Measurements from ENCODE around the gene CPLANE1. TPM values are rescaled to one million over a fixed set of nuclear protein-coding genes. Genes with fewer than 3 reads are reported as not detected.
"Not testable (repeated sequence)": the region's sequence is repeated elsewhere in the genome, so short reads cannot be mapped to it uniquely, and the experiment has no call there.

Gene CPLANE1
- total RNA-seq, 1 experiment from 2014 or later: 21.9 TPM

- no TSS peak for BruUV-seq (replicated peaks)
- peaks cover 8% of the 10 kb centered on the region for H3K9me3 ChIP-seq (ENCODE audit: low read depth, low read length, poor library complexity, severe bottlenecking)
- CTCF ChIA-PET: no interaction called here
Measured at GRCh38 chr5:37103302-37103701, 145.9 kb downstream of the CPLANE1 start.

DNA sequence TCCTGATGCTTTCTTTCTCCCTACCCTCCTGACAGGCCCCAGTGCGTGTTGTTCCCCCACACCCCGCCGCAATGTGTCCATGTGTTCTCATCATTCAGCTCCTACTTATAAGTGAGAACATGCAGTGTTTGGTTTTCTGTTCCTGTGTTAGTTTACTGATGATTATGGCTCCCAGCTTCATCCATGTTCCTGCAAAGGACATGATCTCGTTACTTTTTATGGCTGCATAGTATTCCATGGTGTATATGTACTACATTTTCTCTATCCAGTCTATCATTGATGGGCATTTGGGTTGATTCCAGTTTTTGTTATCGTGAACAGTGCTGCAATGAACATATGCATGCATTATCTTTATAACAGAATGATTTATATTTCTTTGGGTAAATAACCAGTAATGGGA is 149.9 kb downstream of the CPLANE1 start:
- H3K4me3 ChIP-seq (ENCODE audit: low read depth, low read length, poor library complexity, severe bottlenecking); POLR2A ChIA-PET (ENCODE audit: low non-redundant PET); H3K27ac ChIP-seq (ENCODE audit: low read depth, low read length, poor library complexity, severe bottlenecking); H3K36me3 ChIP-seq (ENCODE audit: insufficient read depth, low read length, poor library complexity, severe bottlenecking); H3K27me3 ChIP-seq (replicated peaks; ENCODE audit: insufficient read depth, low read depth, low read length, poor library complexity); intact Hi-C loops (cut with micrococcal nuclease; ENCODE audit: unreplicated experiment); CTCF ChIA-PET; H3K9me3 ChIP-seq (ENCODE audit: low read depth, low read length, poor library complexity, severe bottlenecking); DNase-seq (ENCODE audit: low spot score); BruUV-seq (replicated peaks); H3K4me1 ChIP-seq (ENCODE audit: insufficient read depth, low read length, poor library complexity, severe bottlenecking): not testable (repeated sequence)

More at GRCh38 chr5:37103302-37103701, 145.9 kb downstream of the CPLANE1 start:
- no peaks in the 10 kb centered on the region for H3K27me3 ChIP-seq (replicated peaks; ENCODE audit: insufficient read depth, low read depth, low read length, poor library complexity)
- POLR2A ChIA-PET (ENCODE audit: low non-redundant PET): interaction anchor here (0.6 kb wide), 1 partner anchor 844 kb away, joined by 6 read pairs; no protein-coding TSS in a partner anchor
- TF ChIP-seq EZH2 (IDR thresholded peaks at IDR 0.05; ENCODE audit: borderline replicate concordance, low read depth, low read length, poor library complexity, severe bottlenecking): no peak
- TF ChIP-seq, protein P1, sequence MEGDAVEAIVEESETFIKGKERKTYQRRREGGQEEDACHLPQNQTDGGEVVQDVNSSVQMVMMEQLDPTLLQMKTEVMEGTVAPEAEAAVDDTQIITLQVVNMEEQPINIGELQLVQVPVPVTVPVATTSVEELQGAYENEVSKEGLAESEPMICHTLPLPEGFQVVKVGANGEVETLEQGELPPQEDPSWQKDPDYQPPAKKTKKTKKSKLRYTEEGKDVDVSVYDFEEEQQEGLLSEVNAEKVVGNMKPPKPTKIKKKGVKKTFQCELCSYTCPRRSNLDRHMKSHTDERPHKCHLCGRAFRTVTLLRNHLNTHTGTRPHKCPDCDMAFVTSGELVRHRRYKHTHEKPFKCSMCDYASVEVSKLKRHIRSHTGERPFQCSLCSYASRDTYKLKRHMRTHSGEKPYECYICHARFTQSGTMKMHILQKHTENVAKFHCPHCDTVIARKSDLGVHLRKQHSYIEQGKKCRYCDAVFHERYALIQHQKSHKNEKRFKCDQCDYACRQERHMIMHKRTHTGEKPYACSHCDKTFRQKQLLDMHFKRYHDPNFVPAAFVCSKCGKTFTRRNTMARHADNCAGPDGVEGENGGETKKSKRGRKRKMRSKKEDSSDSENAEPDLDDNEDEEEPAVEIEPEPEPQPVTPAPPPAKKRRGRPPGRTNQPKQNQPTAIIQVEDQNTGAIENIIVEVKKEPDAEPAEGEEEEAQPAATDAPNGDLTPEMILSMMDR (conservative IDR thresholded peaks at IDR 0.05; ENCODE audit: low read depth, low read length): no peak
- no peak overlapping the region for H3K4me3 ChIP-seq (ENCODE audit: low read depth, low read length, poor library complexity, severe bottlenecking)
- H3K36me3 ChIP-seq (ENCODE audit: insufficient read depth, low read length, poor library complexity, severe bottlenecking): no peaks in the 10 kb centered on the region
- H3K4me1 ChIP-seq (ENCODE audit: insufficient read depth, low read length, poor library complexity, severe bottlenecking): no peaks in the 10 kb centered on the region
- DNase-seq (ENCODE audit: low spot score): no peak
- no peak overlapping the region for H3K27ac ChIP-seq (ENCODE audit: low read depth, low read length, poor library complexity, severe bottlenecking)
- intact Hi-C loops (cut with micrococcal nuclease; ENCODE audit: unreplicated experiment): no loop called here

DNA sequence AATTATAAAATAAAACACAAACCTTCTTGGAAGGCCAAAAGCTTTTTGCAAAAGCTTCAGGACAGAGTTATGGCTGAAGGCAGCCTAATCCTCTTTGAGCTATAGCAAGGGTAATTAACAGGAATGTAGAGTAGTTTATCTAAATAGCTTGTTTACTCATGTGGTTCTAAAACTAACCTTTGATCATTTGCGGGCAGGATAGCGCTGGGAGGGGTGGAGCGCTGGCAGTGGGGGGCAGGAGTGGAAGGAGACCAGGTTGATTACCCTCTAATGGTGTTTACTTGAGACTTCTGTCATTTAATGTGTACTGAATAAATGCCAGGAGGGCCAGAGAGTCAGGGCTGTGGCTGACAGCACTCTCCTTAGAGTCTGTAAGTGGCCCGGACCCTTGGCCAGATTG is 155.4 kb downstream of the CPLANE1 start:
- H3K36me3 ChIP-seq (ENCODE audit: insufficient read depth, low read length, poor library complexity, severe bottlenecking); DNase-seq (ENCODE audit: low spot score); H3K27ac ChIP-seq (ENCODE audit: low read depth, low read length, poor library complexity, severe bottlenecking); H3K27me3 ChIP-seq (replicated peaks; ENCODE audit: insufficient read depth, low read depth, low read length, poor library complexity); CTCF ChIA-PET; H3K4me1 ChIP-seq (ENCODE audit: insufficient read depth, low read length, poor library complexity, severe bottlenecking); intact Hi-C loops (cut with micrococcal nuclease; ENCODE audit: unreplicated experiment); H3K9me3 ChIP-seq (ENCODE audit: low read depth, low read length, poor library complexity, severe bottlenecking); BruUV-seq (replicated peaks); H3K4me3 ChIP-seq (ENCODE audit: low read depth, low read length, poor library complexity, severe bottlenecking): not testable (repeated sequence)
- POLR2A ChIA-PET (ENCODE audit: low non-redundant PET): interaction anchor here (0.6 kb wide), 1 partner anchor 39 kb away, joined by 3 read pairs; no protein-coding TSS in a partner anchor

GRCh38 chr5:37090781-37091180 is 158.4 kb downstream of the CPLANE1 start:
- Histone ChIP-seq H3K4me1 (ENCODE audit: insufficient read depth, low read length, poor library complexity, severe bottlenecking) (no peaks in the 10 kb centered on the region), H3K9me3 (ENCODE audit: low read depth, low read length, poor library complexity, severe bottlenecking) (no peaks in the 10 kb centered on the region), H3K27ac (ENCODE audit: low read depth, low read length, poor library complexity, severe bottlenecking) (no peak overlapping the region), H3K27me3 (replicated peaks; ENCODE audit: insufficient read depth, low read depth, low read length, poor library complexity) (no peaks in the 10 kb centered on the region), H3K4me3 (ENCODE audit: low read depth, low read length, poor library complexity, severe bottlenecking) (no peak overlapping the region), H3K36me3 (ENCODE audit: insufficient read depth, low read length, poor library complexity, severe bottlenecking) (no peaks in the 10 kb centered on the region)
- TF ChIP-seq, protein P1 (conservative IDR thresholded peaks at IDR 0.05; ENCODE audit: low read depth, low read length): no peak
- TF ChIP-seq EZH2 (IDR thresholded peaks at IDR 0.05; ENCODE audit: borderline replicate concordance, low read depth, low read length, poor library complexity, severe bottlenecking): no peak
- CTCF ChIA-PET: no interaction called here
- no peak for DNase-seq (ENCODE audit: low spot score)
- intact Hi-C loops (cut with micrococcal nuclease; ENCODE audit: unreplicated experiment): no loop called here
- BruUV-seq (replicated peaks): no TSS peak
- POLR2A ChIA-PET (ENCODE audit: low non-redundant PET): no interaction called here
